SK-N-MC (cell line): ENCODE data around the gene KANK3.

ENCODE experiments used
- EZH2 ChIP-seq: fragments of 200-600 bp; sonication (generic); IDR thresholded peaks from one replicate; pipeline ENCODE4 v1.6.1; 2017; ENCODE audit warnings: antibody characterized with exemption
- FOXP2 ChIP-seq: optimal IDR thresholded peaks from 2 replicates; pipeline ENCODE3; 2011; ENCODE audit warnings: mild to moderate bottlenecking, moderate library complexity; ENCODE audit not compliant: insufficient read depth; ENCODE audit errors: extremely low read length, control extremely low read depth
- POLR2AphosphoS5 ChIP-seq: IDR thresholded peaks from 2 replicates; pipeline ENCODE4 v1.6.1; 2012; ENCODE audit warnings: mild to moderate bottlenecking, low read depth, low read length, borderline replicate concordance

DNA sequence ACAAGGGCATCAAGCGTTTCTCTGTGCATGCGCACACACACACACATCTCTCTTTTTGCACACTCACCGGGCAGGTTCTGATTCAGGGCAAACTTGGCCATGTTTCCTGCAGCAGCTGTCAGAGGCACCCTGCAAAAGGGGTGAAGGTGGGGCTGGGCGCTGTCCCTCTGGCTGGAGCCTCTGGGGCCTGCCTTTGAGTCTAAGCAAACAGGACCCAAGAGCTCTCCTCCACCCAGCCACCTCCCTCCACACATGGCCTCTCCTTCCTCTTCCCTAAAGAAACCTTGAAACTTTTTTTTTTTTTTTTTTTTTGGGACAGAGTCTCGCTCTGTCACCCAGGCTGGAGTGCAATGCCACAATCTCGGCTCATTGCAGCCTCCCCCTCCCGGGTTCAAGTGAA lies 5.3 kb downstream of the KANK3 start:
- TF ChIP-seq EZH2 (no peak), POLR2AphosphoS5 (no peak), FOXP2 (no peak)
